Mammary epithelial cell (primary cell): ENCODE results near the gene SMPD4.
"Not testable (repeated sequence)": the region's sequence is repeated elsewhere in the genome, so short reads cannot be mapped to it uniquely, and the experiment has no call there.

Experiments used
- CTCF ChIP-seq, 2 donors: IDR thresholded peaks in 1 of 2; conservative IDR thresholded peaks in 1 of 2; 2 replicates each; pipeline ENCODE4 v1.5.1; 2011 to 2012; ENCODE audit warnings: inconsistent platforms in 2 of 2, low read length in 2 of 2, mild to moderate bottlenecking in 2 of 2, control low read depth in 1 of 2, low read depth in 1 of 2; ENCODE audit not compliant: insufficient read depth in 1 of 2; ENCODE audit errors: extremely low read depth in 1 of 2
- EZH2 ChIP-seq: IDR thresholded peaks from 2 replicates; pipeline ENCODE4 v1.6.1; 2012; ENCODE audit warnings: low read length, inconsistent platforms, borderline replicate concordance

- TF ChIP-seq EZH2; CTCF (conservative IDR thresholded peaks at IDR 0.05 in 1 of 2, IDR thresholded peaks at IDR 0.05 in 1 of 2; ENCODE audit: extremely low read depth in 1 of 2, insufficient read depth in 1 of 2, low read depth in 1 of 2, low read length in 2 of 2): not testable (repeated sequence)
Measured at GRCh38 chr2:130157825-130158514, 23.4 kb downstream of the SMPD4 start.
